ENCODE measurements around the gene OR2Y1.
A peak's percentile ranks its signal among the peaks of the same experiment; 100 is the strongest.
"Not testable (repeated sequence)": the region's sequence is repeated elsewhere in the genome, so short reads cannot be mapped to it uniquely, and the experiment has no call there.

The OR2Y1 gene, protein sequence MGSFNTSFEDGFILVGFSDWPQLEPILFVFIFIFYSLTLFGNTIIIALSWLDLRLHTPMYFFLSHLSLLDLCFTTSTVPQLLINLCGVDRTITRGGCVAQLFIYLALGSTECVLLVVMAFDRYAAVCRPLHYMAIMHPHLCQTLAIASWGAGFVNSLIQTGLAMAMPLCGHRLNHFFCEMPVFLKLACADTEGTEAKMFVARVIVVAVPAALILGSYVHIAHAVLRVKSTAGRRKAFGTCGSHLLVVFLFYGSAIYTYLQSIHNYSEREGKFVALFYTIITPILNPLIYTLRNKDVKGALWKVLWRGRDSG

DNA sequence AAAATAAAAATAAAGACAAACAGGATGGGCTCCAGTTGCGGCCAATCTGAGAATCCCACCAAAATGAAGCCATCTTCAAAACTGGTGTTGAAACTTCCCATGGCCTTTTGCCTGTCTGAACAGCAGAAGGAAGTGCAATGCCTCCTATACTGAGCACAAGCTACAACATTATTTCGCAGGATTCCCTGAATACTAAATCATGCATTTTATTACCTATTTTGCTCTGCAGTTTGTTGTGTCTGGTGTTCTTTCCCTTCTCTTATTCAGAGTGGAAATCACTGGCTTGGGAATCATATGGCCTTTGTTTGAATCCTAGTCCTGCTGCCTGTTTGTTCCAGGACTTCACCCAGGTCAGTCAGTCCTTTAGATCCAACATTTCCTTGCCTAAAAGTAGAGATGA lies at the start of gene OR2Y1:
TSS of gene OR2Y1 (minus strand) at position 101 of the 400 bp plus-strand sequence. CDS start at position 101, 0 bp downstream.
- no peak for DNase-seq (ENCODE audit: low spot score)

DNA sequence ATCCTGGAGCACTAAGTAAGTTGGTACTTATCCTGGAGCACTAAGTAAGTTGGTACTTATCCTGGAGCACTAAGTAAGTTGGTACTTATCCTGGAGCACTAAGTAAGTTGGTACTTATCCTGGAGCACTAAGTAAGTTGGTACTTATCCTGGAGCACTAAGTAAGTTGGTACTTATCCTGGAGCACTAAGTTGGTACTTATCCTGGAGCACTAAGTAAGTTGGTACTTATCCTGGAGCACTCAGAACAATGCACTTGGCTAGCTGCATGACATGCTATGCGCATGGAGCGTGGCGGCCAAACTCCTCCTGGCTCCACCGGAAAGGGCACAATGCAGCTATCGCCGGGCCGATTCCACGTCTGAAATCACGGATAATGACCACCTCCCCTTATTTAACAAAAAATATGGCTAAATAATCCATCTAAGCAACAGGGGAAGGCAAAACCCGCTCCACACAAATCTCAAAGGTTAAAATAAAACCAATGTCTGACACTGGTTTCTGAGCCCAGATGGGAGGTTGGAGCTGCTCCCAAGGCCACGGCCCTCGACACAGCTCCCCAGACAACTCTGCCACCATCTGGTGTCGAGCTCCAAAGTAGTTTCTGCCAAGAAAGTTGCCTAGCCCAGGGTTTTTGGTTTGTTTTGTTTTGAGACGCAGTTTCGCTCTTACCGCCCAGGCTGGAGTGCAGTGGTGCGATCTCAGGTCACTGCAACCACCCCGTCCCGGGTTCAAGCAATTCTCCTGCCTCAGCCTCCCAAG lies 49.0 kb upstream of the OR2Y1 start:
- DNase-seq (ENCODE audit: low spot score), result not testable (repeated sequence)

DNA sequence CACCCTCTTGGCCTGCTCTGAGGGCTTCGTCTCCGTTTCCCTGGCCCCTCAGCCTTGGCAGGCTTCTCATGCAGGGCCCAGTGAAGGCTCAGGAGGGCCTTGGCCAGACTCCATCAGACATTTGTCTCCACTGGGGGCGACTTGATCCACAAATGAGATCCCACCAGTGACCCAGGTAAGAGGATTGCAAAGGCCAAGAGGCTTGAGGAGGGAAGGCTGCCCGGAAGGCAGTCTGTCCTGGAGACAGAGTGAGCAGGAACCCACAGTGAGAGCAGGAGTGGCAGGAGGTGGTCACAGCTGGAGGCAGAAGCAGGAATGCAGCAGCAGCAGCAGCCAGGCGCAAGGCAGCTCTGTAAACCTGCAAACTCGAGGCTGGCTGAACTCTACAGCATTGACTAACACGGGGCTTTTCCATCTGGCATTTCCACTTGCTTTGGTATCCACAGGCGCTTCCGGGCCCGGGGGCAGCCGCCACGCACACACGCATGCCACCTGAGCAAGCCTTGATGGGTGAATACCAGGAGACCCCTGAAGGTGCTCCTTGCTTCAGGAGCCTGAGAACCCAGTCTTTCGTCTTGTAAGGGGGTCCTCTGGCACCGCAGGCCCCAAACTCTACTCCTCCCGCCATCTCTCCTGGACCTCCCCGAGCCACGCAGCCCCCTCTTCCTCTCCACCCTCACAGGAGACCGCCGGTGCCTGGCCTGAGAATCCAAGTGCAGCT lies 48.0 kb upstream of the OR2Y1 start:
- DNase-seq (ENCODE audit: low spot score), result no peak

DNA sequence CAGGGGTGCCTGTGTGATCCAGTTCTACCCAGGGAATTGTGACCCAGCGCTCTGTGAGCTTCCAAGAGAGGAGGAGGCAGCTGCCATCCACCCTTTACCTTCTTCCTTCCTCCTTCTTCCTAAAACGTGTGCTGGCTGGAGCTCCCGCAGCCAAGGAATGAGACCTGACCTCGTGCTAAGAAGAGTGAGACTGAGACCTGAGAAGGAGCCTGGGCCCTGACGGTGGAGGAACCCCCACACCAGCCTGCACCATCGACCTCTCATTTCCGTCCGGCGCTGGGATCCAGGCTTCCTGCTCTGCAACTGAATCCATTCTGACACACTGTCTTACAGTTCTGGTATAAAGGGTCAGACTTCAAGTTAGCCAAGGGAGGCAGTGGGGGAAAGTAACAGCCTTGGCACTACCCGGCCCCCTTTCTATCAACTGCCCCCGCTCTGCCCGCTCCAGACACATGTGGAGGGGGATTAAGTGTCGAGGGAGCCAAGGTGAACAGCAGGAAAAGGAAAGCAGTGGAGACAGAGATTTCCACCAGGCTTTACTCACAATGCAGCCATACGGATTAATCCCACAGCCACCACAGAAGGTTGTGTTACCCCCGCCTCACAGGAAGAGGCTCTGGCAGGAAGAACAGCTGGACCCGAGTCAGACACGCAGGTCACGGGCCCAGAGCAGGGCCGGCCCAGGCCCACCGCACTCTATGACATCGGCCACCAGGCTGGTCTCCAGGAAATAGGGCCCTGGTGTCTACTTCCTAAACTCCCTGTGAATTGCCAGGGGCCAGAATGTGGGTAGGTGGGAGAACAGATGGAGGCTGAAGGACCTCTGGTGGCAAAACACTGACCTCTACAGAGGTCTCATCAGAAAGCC lies 46.9 kb upstream of the OR2Y1 start:
- peak; percentile 91 for DNase-seq (ENCODE audit: low spot score)

DNA sequence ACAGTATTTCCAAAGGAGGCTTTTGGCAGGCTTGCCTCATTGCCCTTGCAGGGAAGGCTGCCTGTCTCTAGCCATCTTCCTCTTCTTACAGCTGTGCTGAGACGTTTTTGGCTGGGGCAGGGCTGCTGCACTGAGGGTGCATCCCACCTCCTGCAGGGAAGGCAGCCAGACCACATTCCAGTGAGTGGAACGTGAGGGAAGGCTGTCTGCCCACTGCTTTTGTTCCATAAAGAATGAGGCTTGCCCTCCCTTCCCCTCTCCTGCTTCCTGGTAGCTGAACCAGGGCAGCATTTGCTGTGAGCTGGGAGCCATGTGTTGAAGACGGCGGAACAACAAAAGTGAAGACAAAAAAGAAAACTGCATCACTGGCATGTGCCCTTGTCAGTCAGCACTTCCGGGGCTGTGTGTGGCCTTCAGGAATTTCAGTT lies 46.0 kb upstream of the OR2Y1 start:
- peak; percentile 75 for DNase-seq (ENCODE audit: low spot score)

DNA sequence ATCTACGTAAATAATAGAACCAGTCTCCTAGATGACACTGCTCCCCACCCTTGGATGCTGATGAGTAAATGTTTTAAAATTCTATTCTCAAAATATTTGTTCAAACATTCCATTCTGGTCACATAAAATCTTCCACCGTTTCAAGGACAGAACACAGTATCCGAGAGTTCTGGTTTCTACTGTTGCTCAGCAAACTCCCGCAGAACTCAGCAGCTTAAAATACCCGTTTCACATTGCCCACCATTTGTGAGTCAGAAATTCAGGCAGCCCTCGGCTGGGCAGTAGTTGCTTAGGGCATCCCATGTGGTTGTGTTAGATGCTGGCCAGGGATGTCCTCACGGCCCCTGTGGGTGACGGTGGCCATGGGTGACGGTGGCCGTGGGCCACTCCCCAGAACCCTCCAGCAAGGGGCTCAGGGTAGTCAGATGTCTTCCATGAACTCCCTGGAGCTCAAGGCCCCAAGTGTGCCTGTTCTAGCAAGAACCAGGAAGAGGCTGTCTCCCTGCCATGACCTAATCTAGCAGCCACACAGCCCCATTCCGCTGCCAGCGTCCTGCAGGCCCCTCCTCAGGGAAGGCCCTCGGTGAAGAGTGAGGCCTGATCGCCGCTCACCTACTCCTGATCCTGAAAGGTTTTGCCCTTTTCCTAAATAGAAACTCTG lies 45.4 kb upstream of the OR2Y1 start:
- no peak for DNase-seq (ENCODE audit: low spot score)

DNA sequence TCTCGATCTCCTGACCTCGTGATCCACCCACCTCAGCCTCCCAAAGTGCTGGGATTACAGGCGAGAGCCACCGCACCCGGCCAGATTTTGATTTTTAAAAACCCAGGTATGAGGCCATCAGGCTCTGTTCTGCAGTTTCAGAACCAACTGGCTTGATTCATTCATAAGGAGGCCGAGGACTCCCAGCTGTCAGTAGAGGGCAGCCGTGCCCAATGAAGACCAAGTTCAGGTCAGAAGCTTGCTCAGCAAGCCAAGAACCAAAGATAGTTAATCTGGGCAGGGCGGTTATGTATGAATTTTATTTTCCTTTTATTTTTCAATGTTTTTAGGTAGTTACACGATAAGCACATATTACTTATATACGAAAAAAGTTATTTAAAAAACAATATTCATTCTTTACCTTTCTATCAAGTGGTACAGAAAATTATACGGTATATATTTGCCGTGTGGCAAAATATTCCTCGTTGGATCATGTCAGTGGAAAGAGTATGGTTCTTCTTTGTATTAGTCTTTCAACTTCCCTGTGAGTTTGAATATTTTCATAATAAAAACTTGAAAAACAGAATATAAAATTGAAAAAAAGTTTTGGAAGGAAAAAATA lies 44.7 kb upstream of the OR2Y1 start:
- peak; percentile 73 for DNase-seq (ENCODE audit: low spot score)

DNA sequence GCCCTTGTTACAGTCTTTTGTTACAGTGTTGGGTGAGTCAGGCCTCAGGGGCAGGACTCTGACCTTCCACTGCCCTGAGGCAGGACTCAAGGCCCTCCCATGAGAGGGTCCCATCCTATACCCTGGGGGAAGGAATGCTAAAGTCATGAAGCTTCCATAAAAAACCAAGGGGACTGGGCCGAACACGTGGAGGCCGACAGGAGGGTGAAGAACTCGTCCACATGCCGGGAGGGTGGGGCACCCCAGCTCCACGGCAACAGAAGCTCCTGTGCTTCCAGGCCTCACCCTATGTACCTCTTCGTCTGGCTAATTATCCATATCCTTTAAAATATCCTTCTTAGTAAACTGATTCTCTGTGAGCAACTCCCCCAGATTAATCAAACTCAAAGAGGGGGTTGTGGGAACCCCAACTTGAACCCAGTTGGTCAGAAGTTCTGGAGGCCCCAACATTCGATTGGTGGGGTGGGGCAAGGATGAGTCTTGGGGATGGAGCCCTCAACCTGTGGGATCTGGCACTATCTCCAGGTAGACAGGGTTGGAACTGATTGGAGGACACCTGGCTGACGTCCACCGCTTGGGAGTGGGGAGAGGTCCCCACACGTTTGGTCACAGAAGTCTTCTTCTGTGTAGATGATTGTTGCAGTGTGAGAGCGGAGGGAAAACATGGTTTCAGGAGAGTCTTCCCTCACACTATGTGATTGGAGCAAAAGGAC lies 43.6 kb upstream of the OR2Y1 start:
- no peak for DNase-seq (ENCODE audit: low spot score)

DNA sequence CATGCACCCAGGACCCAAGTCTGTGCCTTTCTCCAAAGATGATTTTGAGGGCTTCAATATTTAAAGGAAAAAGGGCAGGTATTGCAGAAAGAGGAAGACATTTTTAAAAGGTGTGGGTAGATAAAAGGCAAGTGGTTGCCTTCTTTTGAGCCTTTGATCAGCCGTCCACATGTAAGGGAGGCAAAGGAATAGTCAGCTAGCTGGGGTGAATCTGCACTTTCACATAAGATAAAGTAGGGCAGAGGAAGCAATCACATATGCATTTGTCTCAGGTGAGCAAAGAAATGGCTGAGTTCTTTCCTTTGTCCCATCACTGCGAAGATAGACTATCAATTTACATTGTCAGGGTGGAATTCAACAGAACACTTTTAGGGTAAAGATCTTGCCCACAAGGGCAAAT lies 42.9 kb upstream of the OR2Y1 start:
- no peak for DNase-seq (ENCODE audit: low spot score)

DNA sequence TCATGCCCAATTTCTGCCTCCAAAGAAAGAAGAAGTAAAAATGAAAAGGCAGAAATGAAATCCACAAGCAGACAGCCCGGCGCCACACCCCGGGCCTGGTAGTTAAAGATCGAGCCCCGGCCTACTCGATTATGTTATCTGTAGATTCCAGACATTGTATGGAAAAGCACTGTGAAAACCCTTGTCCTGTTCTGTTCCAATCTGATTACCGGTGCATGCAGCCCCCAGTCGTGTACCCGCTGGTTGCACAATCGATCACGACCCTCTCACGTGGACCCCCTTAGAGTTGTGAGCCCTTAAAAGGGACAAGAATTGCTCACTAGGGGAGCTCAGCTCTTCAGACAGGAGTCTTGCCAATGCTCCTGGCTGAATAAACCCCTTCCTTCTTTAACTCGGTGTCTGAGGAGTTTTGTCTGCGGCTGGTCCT lies 42.1 kb upstream of the OR2Y1 start:
- not testable (repeated sequence) for DNase-seq (ENCODE audit: low spot score)

DNA sequence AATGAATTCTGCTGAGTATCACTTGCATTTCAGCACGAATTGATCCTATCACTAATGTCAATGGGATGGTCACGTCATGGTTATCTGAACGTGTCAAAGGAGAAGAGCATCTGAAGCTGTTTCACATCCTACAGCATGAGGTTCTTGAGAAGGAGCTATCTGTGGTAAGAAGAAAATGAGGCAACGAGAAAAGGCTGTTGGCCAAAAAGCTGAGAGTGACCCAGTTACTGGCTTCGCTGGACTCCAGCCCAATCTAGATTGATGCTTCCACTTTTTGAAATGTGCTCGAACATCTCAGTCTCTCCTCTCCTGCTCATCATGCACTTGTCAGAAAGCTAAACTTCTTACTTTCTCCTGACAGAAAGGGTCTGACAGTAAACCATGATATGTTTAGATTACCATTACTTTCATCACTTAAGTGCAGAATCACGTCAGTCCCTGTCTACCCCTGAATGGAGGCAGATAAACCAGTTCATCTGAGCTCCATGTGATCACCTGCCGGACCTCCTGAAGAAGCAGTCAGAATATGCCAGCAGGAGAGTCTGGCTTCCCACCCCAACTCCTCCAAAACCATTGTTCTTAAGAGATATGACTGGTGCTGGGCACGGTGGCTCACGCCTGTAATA lies 40.2 kb upstream of the OR2Y1 start:
- DNase-seq (ENCODE audit: low spot score), result no peak

DNA sequence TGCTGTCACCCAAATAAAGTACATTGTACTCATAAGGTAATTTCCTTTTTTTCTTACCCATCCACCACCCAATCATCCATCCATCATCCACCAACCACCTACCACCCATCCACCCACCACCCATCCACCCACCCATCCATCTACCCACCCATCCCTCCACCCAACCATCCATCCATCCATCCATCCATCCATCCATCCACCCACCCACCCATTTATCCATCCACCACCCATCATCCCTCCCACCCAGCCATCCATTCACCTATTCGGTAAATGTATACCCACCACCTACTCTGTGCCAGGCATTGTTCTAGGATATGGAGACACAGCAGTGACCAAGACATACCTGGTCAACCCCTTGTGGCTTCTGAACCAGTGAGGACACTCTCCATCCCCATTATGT lies 37.6 kb upstream of the OR2Y1 start:
- DNase-seq (ENCODE audit: low spot score), result no peak

DNA sequence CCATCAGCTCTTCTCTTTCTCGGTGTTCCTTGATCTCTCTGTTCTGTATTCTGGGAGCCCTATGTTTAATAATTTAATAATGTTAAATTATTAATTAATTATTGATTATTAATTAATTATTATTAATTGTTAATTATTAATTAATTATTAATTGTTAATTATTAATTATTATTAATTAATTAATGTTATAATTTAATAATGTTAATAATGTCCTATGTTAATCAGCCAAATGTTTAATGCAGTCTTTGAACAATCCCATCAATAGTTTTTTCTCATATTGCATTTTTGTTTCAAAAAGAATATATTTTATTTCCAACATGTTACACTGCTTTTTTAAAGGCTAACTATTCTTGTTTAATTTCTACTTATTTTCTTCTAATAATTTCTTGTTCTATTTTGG lies 36.5 kb upstream of the OR2Y1 start:
- no peak for DNase-seq (ENCODE audit: low spot score)

DNA sequence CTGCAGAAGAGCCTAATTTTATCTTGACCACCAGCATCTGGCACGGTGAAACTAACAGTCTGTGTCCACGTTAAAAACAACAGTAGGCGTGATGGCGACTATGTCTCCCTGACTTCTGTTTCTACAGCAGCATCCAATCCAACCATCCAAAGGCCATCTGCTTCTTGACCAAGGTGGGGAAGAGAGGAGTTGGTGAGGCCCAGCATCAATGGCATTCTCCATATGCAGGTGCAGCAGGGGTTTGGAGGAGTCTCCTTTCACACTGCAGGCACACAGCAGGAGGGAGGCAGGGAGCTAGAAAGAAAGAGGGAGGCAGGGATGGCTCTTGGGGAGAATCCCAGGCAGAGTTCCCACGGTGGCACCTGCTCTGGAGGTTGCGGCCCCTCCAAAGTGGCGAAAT lies 35.8 kb upstream of the OR2Y1 start:
- DNase-seq (ENCODE audit: low spot score), result no peak

DNA sequence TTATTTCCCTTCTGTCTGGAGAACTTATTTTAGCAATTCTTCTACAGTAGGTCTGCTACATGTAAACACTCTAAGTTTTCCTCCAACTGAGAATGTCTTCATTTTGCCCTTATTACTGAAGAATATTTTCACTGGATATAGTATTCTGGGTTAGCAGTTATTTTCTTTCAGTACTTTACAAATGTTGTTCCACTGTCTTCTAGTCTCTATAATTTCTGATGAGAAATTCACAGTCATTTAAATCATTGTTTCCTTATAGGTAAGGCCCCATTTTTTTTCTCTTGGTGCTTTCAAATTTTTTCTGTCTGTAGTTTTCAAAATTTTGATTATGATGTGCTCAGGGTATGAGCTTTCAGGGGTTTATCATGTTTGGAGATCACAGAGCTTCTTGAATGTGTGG lies 32.0 kb upstream of the OR2Y1 start:
- DNase-seq (ENCODE audit: low spot score), result no peak

DNA sequence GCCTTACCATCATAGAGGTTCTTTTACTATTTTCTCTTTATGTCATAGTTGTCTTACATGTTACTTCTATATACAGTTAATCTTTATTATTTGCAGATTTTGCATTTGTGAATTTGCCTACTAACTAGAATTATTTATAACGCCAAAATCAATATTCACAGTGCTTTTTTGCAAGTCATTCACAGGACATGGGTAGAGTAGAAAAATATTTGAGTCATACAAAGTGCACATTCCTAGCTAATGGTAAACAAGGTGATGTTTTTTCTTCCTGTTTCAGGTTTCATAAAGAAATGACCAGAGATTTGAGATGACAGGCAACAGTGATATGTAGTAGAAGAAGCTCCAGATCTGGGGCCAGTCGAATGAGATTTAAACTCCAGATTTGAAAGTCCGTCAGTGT lies 30.0 kb upstream of the OR2Y1 start:
- DNase-seq (ENCODE audit: low spot score), result no peak

DNA sequence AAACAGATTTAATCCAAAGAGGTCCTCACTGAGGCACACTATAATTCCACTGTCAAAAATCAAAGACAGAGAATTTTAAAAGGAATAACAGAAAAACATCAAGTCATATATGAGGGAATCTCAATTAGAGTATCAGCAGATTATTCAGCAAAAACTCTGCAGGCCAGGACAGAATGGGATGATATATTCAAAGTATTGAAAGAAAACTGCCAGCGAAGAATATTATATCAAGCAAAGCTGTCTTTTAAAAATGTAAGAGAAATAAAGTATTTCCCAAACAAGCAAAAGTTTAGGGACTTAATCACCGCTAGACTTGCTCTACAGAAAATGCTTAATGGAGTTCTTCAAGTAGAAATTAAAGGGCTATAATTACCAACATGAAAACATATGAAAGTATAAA lies 15.7 kb upstream of the OR2Y1 start:
- no peak for DNase-seq (ENCODE audit: low spot score)

DNA sequence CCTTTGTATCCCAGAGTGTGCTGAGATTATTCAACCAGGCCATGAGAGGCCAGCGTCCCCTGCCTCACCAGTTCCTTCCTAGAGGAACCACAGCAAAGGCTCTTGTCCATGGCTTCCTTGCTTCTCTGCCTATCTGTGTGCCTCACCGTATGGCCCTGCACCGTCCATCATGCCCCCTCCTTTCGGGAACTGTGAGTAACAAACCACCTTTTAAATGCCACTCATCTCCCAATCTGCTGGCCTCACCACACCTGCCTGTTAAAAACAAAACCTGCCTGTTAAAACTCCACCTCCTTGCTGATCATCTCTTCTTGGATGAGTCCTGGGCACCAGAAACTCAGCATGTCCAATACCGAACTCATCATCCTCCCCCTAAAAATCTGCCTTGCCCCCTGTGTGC lies 4.4 kb upstream of the OR2Y1 start:
- DNase-seq (ENCODE audit: low spot score), result no peak

DNA sequence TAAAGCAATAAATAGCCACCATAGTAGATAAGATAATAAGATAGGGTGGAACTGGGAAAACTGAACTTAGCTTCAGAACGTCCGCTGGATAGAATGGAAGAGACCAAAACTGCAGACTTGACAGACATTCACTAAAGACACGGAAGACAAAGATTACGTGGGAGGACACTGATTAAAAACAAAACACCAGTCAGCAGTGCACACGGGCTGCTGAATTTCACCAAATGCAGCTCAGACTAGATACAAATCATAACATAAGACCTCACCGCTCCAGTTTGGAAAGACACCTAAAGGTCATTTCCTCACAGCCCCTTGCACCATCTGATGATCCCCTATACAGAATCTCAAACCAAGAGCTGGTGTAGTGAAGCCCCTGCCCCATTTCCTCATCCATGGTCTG lies 2.9 kb upstream of the OR2Y1 start:
- no peak for DNase-seq (ENCODE audit: low spot score)

DNA sequence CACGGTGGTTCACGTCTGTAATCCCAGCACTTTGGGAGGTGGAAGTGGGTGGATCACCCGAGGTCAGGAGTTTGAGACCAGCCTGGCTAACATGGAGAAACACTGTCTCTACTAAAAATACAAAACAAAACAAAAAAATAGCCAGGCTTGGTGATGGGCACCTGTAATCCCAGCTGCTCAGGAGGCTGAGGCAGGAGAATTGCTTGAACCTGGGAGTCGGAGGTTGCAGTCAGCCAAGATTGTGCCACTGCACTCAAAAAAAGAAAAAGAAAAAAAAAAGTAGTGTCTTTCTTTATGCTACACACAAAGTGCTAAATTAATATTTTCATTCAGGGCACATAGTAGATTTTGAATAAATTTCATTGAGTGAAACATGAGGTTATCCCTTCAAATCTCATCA lies 1.1 kb upstream of the OR2Y1 start:
- not testable (repeated sequence) for DNase-seq (ENCODE audit: low spot score)
